Measurements from ENCODE around the gene BPIFB6.

DNA sequence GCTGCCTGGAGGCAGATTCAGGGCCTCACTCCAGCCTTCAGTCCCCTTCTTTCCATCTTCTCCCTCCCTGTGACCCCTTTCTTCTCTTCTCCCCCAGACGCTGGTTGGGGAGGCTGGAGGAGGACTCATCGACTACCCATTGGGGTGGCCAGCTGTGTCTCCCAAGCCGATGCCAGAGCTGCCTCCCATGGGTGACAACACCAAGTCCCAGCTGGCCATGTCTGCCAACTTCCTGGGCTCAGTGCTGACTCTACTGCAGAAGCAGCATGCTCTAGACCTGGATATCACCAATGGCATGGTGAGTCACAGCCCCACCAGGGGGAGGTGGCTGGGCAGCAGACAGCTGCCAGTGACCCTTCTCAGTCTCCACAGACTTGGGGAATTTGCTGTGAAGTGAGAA is 60.9 kb downstream of the BPIFB6 start:
- TF ChIP-seq CTCF (IDR thresholded peaks at IDR 0.05) (no peak), POLR2A (IDR thresholded peaks at IDR 0.05) (no peak)
